Measurements from ENCODE around the gene ZBTB48.
"Not testable (repeated sequence)": the region's sequence is repeated elsewhere in the genome, so short reads cannot be mapped to it uniquely, and the experiment has no call there.

ZBTB48 gene

GRCh38 chr1:6632588-6633514 lies 53.1 kb downstream of the ZBTB48 start:
- no peak for DNase-seq (ENCODE audit: low spot score)

- no peak for DNase-seq (ENCODE audit: low spot score)
Measured at GRCh38 chr1:6634371-6635052, 54.7 kb downstream of the ZBTB48 start.

GRCh38 chr1:6635161-6635909 lies 55.5 kb downstream of the ZBTB48 start:
- no peak for DNase-seq (ENCODE audit: low spot score)

- no peak for DNase-seq (ENCODE audit: low spot score)
Measured at GRCh38 chr1:6635910-6636760, 56.3 kb downstream of the ZBTB48 start.

GRCh38 chr1:6636778-6637177 lies 57.0 kb downstream of the ZBTB48 start:
- not testable (repeated sequence) for DNase-seq (ENCODE audit: low spot score)

- no peak for DNase-seq (ENCODE audit: low spot score)
Measured at GRCh38 chr1:6637770-6638169, 58.0 kb downstream of the ZBTB48 start.

GRCh38 chr1:6638226-6638625 lies 58.4 kb downstream of the ZBTB48 start:
- no peak for DNase-seq (ENCODE audit: low spot score)

Small RNAs within 50 kb of the gene (small RNA-seq; reads per million reads assigned to genes)
- 0 reads per million in 2 experiments for gene RNU6-731P

Measured in SK-N-DZ (cell line).